WTC11 (cell line): ENCODE measurements around the gene TMEM167A.

Experiments
- ATF1 ChIP-seq: sonication (generic); formaldehyde crosslinking; IDR thresholded peaks from 2 replicates; pipeline ENCODE4 v1.8.1; 2023; ENCODE audit warnings: mild to moderate bottlenecking, moderate library complexity, missing genetic modification reagents
- ATF2 ChIP-seq: sonication (generic); formaldehyde crosslinking; IDR thresholded peaks from 2 replicates; pipeline ENCODE4 v1.8.1; 2022; ENCODE audit warnings: low read depth, missing genetic modification reagents, borderline replicate concordance
- CTCF ChIP-seq: fragments of 200-600 bp; IDR thresholded peaks from 2 replicates; pipeline ENCODE4 v1.8.0; 2022; ENCODE audit warnings: antibody characterized with exemption
- FOXP4 ChIP-seq: sonication (generic); formaldehyde crosslinking; IDR thresholded peaks from 2 replicates; pipeline ENCODE4 v1.8.0; 2022; ENCODE audit warnings: mild to moderate bottlenecking, missing genetic modification reagents
- GABPB1 ChIP-seq: sonication (generic); formaldehyde crosslinking; IDR thresholded peaks from 2 replicates; pipeline ENCODE4 v1.8.1; 2023; ENCODE audit warnings: mild to moderate bottlenecking, missing genetic modification reagents
- GTF2I ChIP-seq: fragments of 250-450 bp; sonication (Bioruptor Pico); conservative IDR thresholded peaks from 2 replicates; pipeline ENCODE4 v1.4.0; 2021; ENCODE audit warnings: mild to moderate bottlenecking
- IRF1 ChIP-seq: sonication (generic); formaldehyde crosslinking; IDR thresholded peaks from 2 replicates; pipeline ENCODE4 v1.8.0; 2023; ENCODE audit warnings: missing genetic modification reagents
- SP1 ChIP-seq: sonication (generic); formaldehyde crosslinking; conservative IDR thresholded peaks from 2 replicates; pipeline ENCODE4 v1.8.1; 2022; ENCODE audit warnings: missing genetic modification reagents
- TCF7 ChIP-seq: sonication (generic); formaldehyde crosslinking; IDR thresholded peaks from 2 replicates; pipeline ENCODE4 v1.8.0; 2022; ENCODE audit warnings: mild to moderate bottlenecking, low read depth, missing genetic modification reagents, moderate library complexity
- ZNF232 ChIP-seq: sonication (generic); formaldehyde crosslinking; IDR thresholded peaks from 2 replicates; pipeline ENCODE4 v1.8.0; 2022; ENCODE audit warnings: mild to moderate bottlenecking, missing genetic modification reagents
- ZNF416 ChIP-seq: fragments of 250-450 bp; sonication (Bioruptor Pico); IDR thresholded peaks from 2 replicates; pipeline ENCODE4 v1.9.0; 2021; ENCODE audit warnings: mild to moderate bottlenecking, inconsistent platforms

- TF ChIP-seq SP1 (CRISPR knock-in tag) = no peak
- no peak for TF ChIP-seq CTCF
- no peak for TF ChIP-seq GABPB1
- no peak for TF ChIP-seq TCF7 (CRISPR knock-in tag)
- TF ChIP-seq ATF2 (CRISPR knock-in tag) = no peak
- TF ChIP-seq ZNF232 = no peak
- no peak for TF ChIP-seq ZNF416 (CRISPR knock-in tag)
- no peak for TF ChIP-seq IRF1 (CRISPR knock-in tag)
- no peak for TF ChIP-seq ATF1 (CRISPR knock-in tag)
- TF ChIP-seq GTF2I = no peak
- no peak for TF ChIP-seq FOXP4 (CRISPR knock-in tag)
Observed at GRCh38 chr5:83029912-83030311, 47.3 kb downstream of the TMEM167A start.
